HCT116 (cell line): ENCODE measurements around the gene C3orf85. TPM values are rescaled to one million over a fixed set of nuclear protein-coding genes. Genes with fewer than 3 reads are reported as not detected.

Experiments
- ATAC-seq: fragments of 200-7000 bp; cut with Tn5 transposase; 2 replicates; pipeline ENCODE4 v1.9.1; 2020; ENCODE audit warnings: mild to moderate bottlenecking, moderate library complexity
- BruUV-seq: library from RNA; stranded (reverse); fragments of 400-500 nt; replicated peaks from 2 replicates; lab custom pipeline; 2021; lab: Mats Ljungman, UMichigan
- CTCF ChIA-PET: fragments of 300-600 bp; sonication (Branson Sonifier 250); formaldehyde crosslinking; loops from one replicate; lab custom pipeline; 2021; ENCODE audit warnings: antibody characterized with exemption; lab: Charles Lee
- POLR2A ChIA-PET: fragments of 300-600, 350-600 bp; sonication (Branson Sonifier 250); formaldehyde crosslinking; loops from one replicate; lab custom pipeline; 2021; ENCODE audit warnings: antibody characterized with exemption; lab: Charles Lee
- RAD21 ChIA-PET, 2 experiments: fragments of 300-600 bp; sonication (Branson Sonifier 250); formaldehyde crosslinking; loops; one replicate each; lab custom pipeline; 2023; ENCODE audit warnings: low total read pairs in 2 of 2; ENCODE audit not compliant: uncharacterized antibody in 2 of 2, unreplicated experiment in 2 of 2, low non-redundant PET in 1 of 2; lab: Charles Lee
- DNase-seq: peaks from one replicate; pipeline ENCODE4 v3.0.0-alpha.2; 2010; ENCODE audit warnings: low read depth, low spot score
- H2AFZ ChIP-seq: fragments of 200-600 bp; shearing (Covaris generic), sonication (generic); 2 replicates; pipeline ENCODE4 v1.6.1; 2017; ENCODE audit warnings: low read depth, mixed run types, mixed read lengths, antibody characterized with exemption, low read length; ENCODE audit not compliant: poor library complexity, severe bottlenecking
- H3K27ac ChIP-seq: 2 replicates; pipeline ENCODE4 v1.5.1; 2012; ENCODE audit warnings: low read depth, low read length
- H3K27me3 ChIP-seq: fragments of 200-600 bp; sonication (generic); 2 replicates; pipeline ENCODE4 v1.6.1; 2016; ENCODE audit warnings: mixed run types, low read length, mixed read lengths; ENCODE audit not compliant: insufficient read depth
- H3K36me3 ChIP-seq, 2 experiments: fragments of 200-500 bp in 1 of 2; fragments of 200-600 bp in 1 of 2; sonication (Bioruptor generic) in 1 of 2; sonication (generic) in 1 of 2; 2 replicates each; pipeline versions ENCODE4 v1.5.1 to v1.6.1; 2014 to 2016; ENCODE audit warnings: low read length in 2 of 2, inconsistent platforms in 1 of 2, mixed read lengths in 1 of 2, mixed run types in 1 of 2; ENCODE audit not compliant: insufficient read depth in 2 of 2, control insufficient read depth in 1 of 2
- H3K4me1 ChIP-seq, 2 experiments: fragments of 200-600 bp in 1 of 2; sonication (generic) in 1 of 2; 2 replicates each; pipeline versions ENCODE4 v1.5.1 to v1.6.1; 2012 to 2017; ENCODE audit warnings: low read length in 2 of 2, inconsistent platforms in 1 of 2, mild to moderate bottlenecking in 1 of 2, mixed read lengths in 1 of 2, mixed run types in 1 of 2, moderate library complexity in 1 of 2; ENCODE audit not compliant: insufficient read depth in 2 of 2, control insufficient read depth in 1 of 2
- H3K4me2 ChIP-seq: fragments of 200-600 bp; sonication (generic); 2 replicates; pipeline ENCODE4 v1.6.1; 2017; ENCODE audit warnings: mixed run types, low read length, mixed read lengths
- H3K4me3 ChIP-seq, 2 experiments: fragments of 200-600 bp in 1 of 2; sonication (generic) in 1 of 2; replicated peaks in 1 of 2; 2 replicates each; pipeline ENCODE4 v1.5.1; 2011 to 2016; ENCODE audit warnings: low read length in 2 of 2, control low read depth in 1 of 2, low read depth in 1 of 2, mild to moderate bottlenecking in 1 of 2, mixed read lengths in 1 of 2, mixed run types in 1 of 2
- H3K79me2 ChIP-seq: fragments of 200-600 bp; sonication (generic); 2 replicates; pipeline ENCODE4 v1.6.1; 2017; ENCODE audit warnings: mild to moderate bottlenecking, mixed run types, low read length, moderate library complexity, mixed read lengths; ENCODE audit not compliant: insufficient read depth
- H3K9ac ChIP-seq: fragments of 200-600 bp; sonication (generic); 2 replicates; pipeline ENCODE4 v1.6.1; 2016; ENCODE audit warnings: low read length, mixed read lengths
- H3K9me2 ChIP-seq: fragments of 200-600 bp; sonication (generic), shearing (Covaris generic); 2 replicates; pipeline ENCODE4 v1.6.1; 2017; ENCODE audit warnings: mixed run types, mild to moderate bottlenecking, moderate library complexity; ENCODE audit not compliant: insufficient read depth
- H3K9me3 ChIP-seq, 2 experiments: fragments of 200-500 bp in 1 of 2; fragments of 200-600 bp in 1 of 2; sonication (Bioruptor generic) in 1 of 2; sonication (generic) in 1 of 2; 2 replicates each; pipeline ENCODE4 v1.6.1; 2014 to 2017; ENCODE audit warnings: low read length in 2 of 2, mixed read lengths in 2 of 2, inconsistent platforms in 1 of 2, low read depth in 1 of 2, mild to moderate bottlenecking in 1 of 2, mixed run types in 1 of 2, moderate library complexity in 1 of 2; ENCODE audit not compliant: control insufficient read depth in 1 of 2, insufficient read depth in 1 of 2
- H4K20me1 ChIP-seq: fragments of 200-600 bp; sonication (generic), shearing (Covaris generic); 2 replicates; pipeline ENCODE4 v1.6.1; 2017; ENCODE audit warnings: mixed run types, mild to moderate bottlenecking, moderate library complexity; ENCODE audit not compliant: insufficient read depth
- CBX3 ChIP-seq: IDR thresholded peaks from 2 replicates; pipeline ENCODE4 v1.6.1; 2012; ENCODE audit warnings: low read depth
- ELF1 ChIP-seq: IDR thresholded peaks from 2 replicates; pipeline ENCODE4 v1.6.1; 2012; ENCODE audit warnings: low read depth, borderline replicate concordance
- EZH2 ChIP-seq: fragments of 200-600 bp; sonication (generic); IDR thresholded peaks from 2 replicates; pipeline ENCODE4 v1.6.1; 2017; ENCODE audit warnings: antibody characterized with exemption, mixed run types
- FOSL1 ChIP-seq: IDR thresholded peaks from 2 replicates; pipeline ENCODE4 v1.6.1; 2012; ENCODE audit warnings: low read depth
- POLR2A ChIP-seq: IDR thresholded peaks from 2 replicates; pipeline ENCODE4 v1.7.0; 2011; ENCODE audit warnings: borderline replicate concordance; ENCODE audit not compliant: insufficient read depth, insufficient read length; ENCODE audit errors: extremely low read depth
- REST ChIP-seq: IDR thresholded peaks from 2 replicates; pipeline ENCODE4 v1.6.1; 2012; ENCODE audit warnings: low read depth
- TCF7L2 ChIP-seq: IDR thresholded peaks from 2 replicates; pipeline ENCODE4 v1.7.0; 2011; ENCODE audit warnings: borderline replicate concordance, inconsistent platforms; ENCODE audit not compliant: insufficient read depth, insufficient read length; ENCODE audit errors: extremely low read depth
- YY1 ChIP-seq: IDR thresholded peaks from 2 replicates; pipeline ENCODE4 v1.6.1; 2011; ENCODE audit warnings: low read length, low read depth, moderate library complexity, mild to moderate bottlenecking; ENCODE audit not compliant: insufficient replicate concordance; ENCODE audit errors: extremely low read depth
- ZFX ChIP-seq: fragments of 450-650 bp; IDR thresholded peaks from 2 replicates; pipeline ENCODE4 v1.6.1; 2017
- intact Hi-C: fragments of 100-400 bp; cut with micrococcal nuclease; formaldehyde crosslinking; loops from 2 replicates; pipeline ENCODE4 v1.10.0; 2022
- total RNA-seq: library from RNA; stranded (reverse); gene quantifications from one replicate; pipeline ENCODE4 v1.2.1, GENCODE V29; 2021; ENCODE audit not compliant: unreplicated experiment

C3orf85 gene
- total RNA-seq, 1 experiment from 2014 or later = not detected

GRCh38 chr3:109125902-109126301 is 10.6 kb upstream of the C3orf85 start:
- no peak overlapping the region for H3K27ac ChIP-seq
- H3K79me2 ChIP-seq = no peaks in the 10 kb centered on the region
- no peak overlapping the region for H3K4me2 ChIP-seq
- no peak overlapping the region for H3K9ac ChIP-seq
- no peak for DNase-seq
- BruUV-seq = no TSS peak
- no peak overlapping the region for H3K4me3 ChIP-seq
- H3K4me1 ChIP-seq = peaks cover 0 to 7% of the 10 kb centered on the region in 2 experiments; a peak in 2 of 4 replicates
- intact Hi-C loops = no loop called here
- ChIA-PET POLR2A (no interaction called here), CTCF (no interaction called here), RAD21 (no interaction called here)
- H4K20me1 ChIP-seq = no peaks in the 10 kb centered on the region
- no peaks in the 10 kb centered on the region for H3K9me2 ChIP-seq
- H2AFZ ChIP-seq = no peak overlapping the region
- no peaks in the 10 kb centered on the region for H3K36me3 ChIP-seq
- H3K9me3 ChIP-seq = no peaks in the 10 kb centered on the region
- no peak for ATAC-seq
- no peaks in the 10 kb centered on the region for H3K27me3 ChIP-seq
- TF ChIP-seq REST = no peak
- TF ChIP-seq TCF7L2 = peak; percentile 64

- CTCF ChIA-PET = no interaction called here
- intact Hi-C loops = no loop called here
- TF ChIP-seq FOSL1 (no peak), POLR2A (no peak), ZFX (no peak), EZH2 (no peak), YY1 (no peak), ELF1 (no peak), CBX3 (no peak)
- H3K36me3 ChIP-seq = no peaks in the 10 kb centered on the region
- RAD21 ChIA-PET = no interaction called here
- no peaks in the 10 kb centered on the region for H3K79me2 ChIP-seq
- H3K4me2 ChIP-seq = no peak overlapping the region
- no TSS peak for BruUV-seq
- POLR2A ChIA-PET = no interaction called here
- H2AFZ ChIP-seq = no peak overlapping the region
- H3K27ac ChIP-seq = no peak overlapping the region
- H3K4me1 ChIP-seq = peaks cover 0 to 7% of the 10 kb centered on the region in 2 experiments; a peak in 2 of 4 replicates
- no peaks in the 10 kb centered on the region for H3K27me3 ChIP-seq
- no peak overlapping the region for H3K9ac ChIP-seq
- no peaks in the 10 kb centered on the region for H3K9me3 ChIP-seq
- DNase-seq = no peak
- no peaks in the 10 kb centered on the region for H4K20me1 ChIP-seq
- H3K9me2 ChIP-seq = no peaks in the 10 kb centered on the region
- no peak overlapping the region for H3K4me3 ChIP-seq
- ATAC-seq = no peak
These were observed 9.0 kb upstream of the C3orf85 start for GRCh38 chr3:109127553-109127952.
